HG02981 (cell line): ENCODE data around the gene TTC39B.
"Not testable (repeated sequence)": the region's sequence is repeated elsewhere in the genome, so short reads cannot be mapped to it uniquely, and the experiment has no call there.

Experiments used
- ATAC-seq: cut with Tn5 transposase; IDR thresholded peaks from one replicate; pipeline ENCODE4 v1.9.1; 2021; ENCODE audit warnings: mild to moderate bottlenecking, moderate library complexity; ENCODE audit not compliant: unreplicated experiment

The TTC39B gene

DNA sequence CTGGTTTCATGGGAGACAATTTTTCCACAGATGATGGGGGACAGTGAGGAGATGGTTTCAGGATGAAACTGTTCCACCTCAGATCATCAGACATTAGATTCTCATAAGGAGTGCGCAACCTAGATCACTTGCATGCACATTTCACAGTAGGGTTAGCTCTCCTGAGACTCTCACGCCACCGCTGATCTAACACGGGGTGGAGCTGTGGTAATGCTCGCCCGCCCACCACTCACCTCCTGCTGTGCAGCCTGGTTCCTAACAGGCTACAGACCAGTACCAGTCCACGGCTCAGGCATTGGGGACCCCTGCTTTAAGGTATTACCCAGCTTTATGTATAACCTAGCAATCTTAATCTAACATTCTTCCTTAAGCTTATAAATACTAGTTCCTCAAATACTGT, 35.6 kb downstream of the TTC39B start:
- ATAC-seq, result no peak

DNA sequence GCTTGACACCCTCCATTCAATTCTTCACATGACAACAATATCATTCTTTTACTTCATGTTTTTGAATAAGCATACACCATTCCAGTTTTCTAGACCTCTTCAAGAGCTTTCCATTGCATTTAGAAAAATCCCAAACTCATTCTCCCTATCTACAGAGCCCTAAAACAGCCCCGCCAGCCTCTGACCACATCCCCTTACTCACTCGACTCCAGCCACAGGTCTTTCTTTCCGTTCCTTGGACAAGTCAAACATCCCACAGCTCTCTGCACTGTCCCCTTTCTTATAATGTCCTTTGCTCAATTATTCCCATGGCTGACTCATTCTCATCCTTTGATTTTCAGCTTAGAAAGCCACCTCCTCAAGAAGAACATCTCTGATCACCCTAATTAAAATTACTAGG, 38.2 kb downstream of the TTC39B start:
- ATAC-seq, result no peak

DNA sequence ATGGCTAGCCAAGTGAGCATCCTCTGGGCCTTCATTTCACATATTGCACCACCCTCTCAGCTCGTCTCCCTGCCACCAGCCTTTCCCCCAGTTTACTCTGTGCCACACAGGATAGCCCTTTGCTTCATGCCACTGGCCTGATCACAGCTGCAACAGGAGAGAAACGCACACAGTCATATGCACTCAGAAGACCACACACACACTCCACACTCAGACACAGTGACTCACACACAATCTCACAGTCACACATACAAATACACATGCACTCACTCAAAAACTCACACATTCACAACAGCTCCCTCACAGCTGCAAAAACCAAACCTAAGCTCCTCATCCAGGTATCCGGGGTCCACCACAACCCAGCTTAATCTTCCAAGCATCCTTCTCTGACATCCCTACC, 38.7 kb downstream of the TTC39B start:
- ATAC-seq, result no peak

DNA sequence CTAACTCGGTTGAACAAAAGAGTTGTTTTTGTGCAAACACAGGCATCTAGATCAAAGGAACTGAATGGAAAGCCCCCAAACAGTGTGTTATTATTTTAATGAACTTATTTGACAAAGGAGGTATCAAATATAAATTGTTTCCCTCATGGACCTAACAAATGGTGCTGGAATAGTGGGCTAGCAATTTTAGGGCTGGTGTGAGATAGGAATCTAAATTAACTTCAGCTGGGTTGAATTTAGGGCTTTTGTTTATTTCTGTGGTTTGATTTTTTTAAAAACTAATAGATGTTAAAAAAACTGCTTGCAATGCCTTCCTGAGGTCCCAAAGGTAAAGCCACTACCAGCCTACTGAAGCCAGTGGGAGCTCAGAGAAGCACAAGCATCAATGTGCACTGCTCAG, 42.1 kb downstream of the TTC39B start:
- ATAC-seq, result no peak

DNA sequence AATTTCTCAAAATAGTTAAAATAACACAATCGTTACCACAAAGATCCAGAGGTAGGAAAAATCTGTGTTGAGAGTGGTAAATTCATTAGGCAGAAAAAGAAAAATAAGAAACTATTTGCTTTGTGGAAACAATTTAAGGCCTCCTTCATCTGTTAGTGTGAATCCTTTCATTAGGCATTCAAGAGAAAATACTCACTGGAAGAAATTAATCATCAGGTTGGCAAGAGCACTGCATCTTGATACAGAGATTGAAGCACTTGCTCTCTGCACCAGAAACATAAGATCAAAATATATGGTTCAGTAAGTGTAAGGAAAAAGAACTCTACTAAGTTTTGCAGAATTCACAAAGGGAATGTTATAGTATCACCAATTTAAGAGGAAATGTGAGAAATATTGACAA, 44.4 kb downstream of the TTC39B start:
- ATAC-seq, result no peak

DNA sequence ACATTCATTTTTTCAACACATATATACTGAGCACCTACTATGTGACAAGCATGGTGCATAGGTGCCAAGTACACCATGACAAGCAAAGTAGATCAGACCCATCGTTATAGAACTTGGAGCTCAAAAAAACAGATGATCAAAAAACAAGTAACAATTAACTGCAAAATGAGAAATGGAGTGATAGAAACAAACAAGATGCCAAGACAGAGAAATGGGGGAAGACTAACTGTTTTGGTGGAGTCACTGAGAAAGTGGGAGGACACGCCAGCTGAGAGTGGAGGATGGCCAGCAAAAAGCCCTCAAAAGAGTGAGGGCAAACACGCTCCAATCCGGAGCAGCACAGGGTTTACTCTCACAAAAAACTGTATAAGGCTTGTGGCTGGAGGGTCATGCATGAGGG, 50.6 kb downstream of the TTC39B start:
- ATAC-seq, result no peak

DNA sequence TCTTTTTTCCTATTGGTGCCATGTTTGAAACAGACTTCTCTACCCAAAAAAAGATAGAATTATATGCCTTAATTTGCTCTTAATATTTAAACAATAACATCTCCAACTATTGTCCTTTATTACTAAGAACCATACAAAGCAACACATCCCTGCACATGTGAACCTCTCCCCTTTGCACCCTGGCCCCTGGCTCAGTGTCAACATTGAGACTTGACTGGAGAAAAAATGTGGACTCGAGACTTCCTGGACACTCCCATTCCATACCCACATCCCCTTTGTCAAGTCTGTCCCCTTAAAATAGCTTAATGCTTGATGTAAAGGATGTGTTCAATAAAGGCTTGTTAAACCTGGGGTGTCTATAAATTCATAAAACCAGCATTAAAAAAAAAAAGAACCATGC, 53.2 kb downstream of the TTC39B start:
- ATAC-seq, result no peak

DNA sequence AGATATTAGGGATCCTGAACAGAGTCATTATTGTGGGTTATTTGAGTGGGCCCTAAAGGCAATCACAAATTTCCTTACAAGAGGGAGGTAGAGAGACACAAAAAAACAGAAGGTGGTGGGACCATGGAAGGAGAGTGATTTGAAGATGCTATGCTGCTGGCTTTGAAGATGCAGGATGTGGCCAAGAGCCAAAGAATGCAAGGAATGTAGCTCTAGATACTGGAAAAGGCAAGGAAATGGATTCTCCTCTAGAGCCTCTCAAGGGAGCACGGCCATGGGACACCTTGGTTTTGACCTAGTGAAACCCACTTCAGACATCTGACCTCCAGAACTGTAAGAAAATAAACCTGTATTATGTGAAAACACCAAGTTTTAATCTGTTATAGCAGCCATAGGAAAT, 53.8 kb downstream of the TTC39B start:
- no peak for ATAC-seq

DNA sequence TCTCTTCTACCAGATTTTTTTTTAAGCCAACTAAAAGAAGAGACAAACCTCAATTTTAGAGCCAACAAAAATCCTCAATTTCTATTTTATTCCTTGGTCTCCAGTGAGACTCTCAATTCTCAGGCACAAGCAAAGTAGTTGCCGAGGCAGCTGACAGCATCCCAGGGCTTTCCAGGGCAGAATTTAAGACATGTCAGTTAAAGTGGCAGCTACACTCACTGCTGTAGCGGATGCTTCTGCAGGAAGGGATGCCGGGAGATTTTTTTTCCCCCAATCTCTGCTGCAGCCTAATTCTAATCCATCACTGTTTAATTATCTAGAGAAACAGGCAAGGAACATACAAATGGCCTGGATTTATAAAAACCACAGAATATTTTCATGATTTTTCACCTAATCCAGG, 57.0 kb downstream of the TTC39B start:
- ATAC-seq, result no peak

DNA sequence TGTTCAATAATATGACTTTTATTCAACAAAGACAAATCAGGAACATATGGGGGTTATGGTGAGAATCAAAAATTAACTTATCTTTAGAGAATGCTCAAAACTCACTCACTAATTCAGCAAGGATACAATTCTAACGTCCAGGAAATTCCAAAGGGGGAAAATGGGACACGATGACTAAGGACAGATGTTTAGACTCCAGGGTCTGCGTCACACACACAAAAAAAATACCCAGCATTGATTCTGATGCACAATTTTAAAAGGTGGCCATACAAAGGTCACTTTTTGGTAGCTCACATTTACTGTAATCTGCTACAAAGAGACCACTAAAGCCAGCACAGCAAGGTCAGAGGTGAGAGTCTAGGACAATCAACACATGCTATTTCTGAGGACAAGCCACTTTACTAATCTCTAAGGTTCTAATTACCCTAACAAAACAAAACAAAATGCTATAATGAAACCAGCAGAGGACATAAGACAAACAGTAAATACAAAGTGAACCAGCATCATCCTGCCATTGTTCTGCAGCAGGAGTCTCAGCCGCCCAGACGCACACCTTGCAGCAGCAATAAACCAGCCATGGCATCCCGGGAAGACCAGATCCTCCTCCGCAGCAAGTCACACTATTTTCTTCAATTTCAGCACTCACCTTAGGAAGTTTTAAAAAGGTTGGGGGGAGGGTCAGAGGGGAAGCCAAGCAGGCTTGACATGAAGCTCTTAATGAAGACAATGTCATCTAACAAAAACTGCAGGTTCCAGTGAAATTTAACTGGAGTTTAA, 57.8 kb downstream of the TTC39B start:
- ATAC-seq, result no peak

DNA sequence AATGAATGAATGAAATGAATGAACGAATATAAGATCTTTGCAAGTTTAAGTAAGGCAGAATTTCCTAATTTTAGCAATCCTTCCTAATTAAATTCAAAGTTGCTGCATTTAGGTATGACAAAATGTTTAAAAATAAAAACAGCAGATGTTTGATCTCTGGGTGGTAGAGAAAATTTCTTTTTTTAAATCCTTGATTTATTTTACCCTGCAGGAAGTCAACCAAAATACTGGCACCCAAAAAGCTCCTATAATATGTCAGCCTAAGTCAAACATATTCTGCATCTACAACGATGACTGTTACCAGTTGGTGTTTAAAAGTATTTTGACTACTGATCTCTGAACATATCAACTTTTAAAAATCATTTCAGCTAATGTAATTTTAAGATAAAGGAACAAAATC, 58.4 kb downstream of the TTC39B start:
- ATAC-seq, result no peak

DNA sequence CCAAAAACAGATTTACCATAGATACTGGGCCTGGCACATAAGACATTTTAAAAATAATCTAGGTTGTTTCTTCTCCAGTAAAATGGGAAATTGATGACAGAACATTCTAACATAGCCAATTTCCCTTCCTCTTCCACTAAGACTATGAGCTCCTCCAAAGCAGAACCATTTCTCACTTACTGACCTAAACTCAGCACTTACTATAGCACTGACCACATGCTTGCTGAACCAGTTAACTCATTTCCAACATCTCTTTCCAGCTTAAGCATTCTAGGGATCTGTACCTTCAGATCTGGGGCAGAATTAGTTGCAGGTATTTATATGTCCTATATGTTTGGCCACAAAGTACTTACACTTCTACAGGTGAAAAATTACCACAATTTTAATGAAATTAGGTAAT, 58.9 kb downstream of the TTC39B start:
- ATAC-seq, result no peak

DNA sequence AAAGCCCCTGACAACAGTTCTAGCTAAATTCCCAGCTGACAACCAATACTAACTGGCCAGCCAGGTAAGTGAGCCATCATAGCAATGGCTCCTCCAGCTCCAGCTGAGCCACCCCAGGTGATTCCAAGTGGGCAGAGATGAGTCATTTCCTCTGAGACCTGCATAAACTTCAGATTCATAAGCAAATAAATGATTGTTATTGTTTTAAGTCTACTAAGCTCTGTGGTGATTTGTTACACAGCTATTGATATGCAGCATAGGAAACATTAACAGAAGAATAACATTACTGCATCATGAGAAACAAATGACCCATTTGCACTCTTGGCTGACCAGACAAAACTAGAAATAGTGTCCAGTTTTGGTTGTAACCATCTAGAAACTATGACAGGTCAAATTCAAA, 60.3 kb downstream of the TTC39B start:
- no peak for ATAC-seq

DNA sequence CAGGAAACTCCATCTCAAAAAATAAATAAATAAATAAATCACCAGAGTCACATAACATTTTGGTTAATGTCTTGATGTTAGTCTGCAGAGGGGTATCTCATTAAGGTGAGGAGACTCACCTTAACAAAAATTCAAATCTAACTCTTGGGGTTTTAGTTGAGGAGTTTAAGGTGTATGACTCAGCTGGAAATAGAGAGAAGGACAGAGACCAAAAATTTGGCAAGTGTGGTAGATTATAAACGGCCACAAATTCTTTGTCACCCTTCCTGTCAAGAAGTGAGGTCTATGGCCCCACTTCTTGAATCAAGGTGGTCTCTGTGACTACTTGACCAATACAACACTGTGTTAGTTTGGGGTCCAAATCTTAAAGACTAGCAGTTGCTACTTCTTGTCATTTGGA, 60.8 kb downstream of the TTC39B start:
- no peak for ATAC-seq

DNA sequence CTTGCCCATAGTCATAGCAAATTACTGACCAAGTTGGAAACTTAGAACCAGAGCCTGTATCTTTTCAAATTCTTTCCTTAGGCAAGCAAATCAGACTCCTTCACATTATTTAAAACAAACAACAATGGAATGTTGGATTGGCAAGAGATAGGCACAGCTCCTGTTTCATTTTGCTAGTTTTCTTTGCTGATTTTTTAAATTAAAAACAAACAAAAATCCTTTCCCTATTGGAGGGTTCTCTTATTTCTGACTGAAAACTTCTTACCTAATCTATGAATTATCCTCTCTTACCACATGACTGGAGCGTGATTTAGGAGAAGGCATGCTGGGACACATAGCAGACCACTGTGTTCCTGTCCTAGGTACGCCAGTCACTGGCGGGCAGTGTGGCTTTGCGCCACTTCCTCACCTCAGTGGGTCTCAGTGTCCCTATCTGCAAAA, 63.0 kb downstream of the TTC39B start:
- no peak for ATAC-seq

DNA sequence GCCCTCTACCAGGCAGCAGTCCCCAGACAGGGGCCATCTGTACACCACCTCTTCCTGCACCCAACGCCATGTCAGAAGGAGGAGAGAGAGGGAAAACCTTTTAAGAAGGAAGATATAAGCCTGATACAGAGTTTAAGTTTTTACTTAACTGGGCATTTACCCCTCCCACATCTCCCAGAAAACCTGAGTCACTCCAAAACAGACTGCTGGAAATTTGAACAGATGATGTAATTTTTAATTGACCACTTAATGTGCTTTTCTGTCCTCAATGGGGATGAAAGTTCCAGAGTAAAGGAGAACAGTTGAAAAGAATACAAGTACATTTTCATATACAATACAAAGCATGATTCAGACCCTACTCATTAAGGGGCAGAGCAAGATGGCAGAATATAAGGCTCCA, 63.9 kb downstream of the TTC39B start:
- ATAC-seq, result no peak

DNA sequence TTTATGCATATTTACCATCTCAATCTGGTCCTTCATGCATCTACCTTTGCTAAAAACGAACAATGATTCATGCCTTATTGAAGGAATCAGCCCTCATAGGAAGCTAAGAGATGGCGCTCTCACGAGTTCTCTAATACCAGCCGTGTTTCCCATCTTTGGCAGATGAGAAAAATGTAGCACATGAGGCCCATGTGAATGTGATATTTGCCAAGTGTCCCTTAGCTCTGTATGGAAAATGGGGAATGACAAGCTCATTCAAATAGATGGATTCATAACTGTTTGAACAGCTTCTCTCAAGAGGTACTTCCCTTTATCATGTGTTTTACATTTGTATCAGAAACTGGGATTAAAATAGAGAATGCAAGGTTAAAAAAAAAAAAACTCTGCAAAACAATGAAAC, 66.1 kb downstream of the TTC39B start:
- no peak for ATAC-seq

DNA sequence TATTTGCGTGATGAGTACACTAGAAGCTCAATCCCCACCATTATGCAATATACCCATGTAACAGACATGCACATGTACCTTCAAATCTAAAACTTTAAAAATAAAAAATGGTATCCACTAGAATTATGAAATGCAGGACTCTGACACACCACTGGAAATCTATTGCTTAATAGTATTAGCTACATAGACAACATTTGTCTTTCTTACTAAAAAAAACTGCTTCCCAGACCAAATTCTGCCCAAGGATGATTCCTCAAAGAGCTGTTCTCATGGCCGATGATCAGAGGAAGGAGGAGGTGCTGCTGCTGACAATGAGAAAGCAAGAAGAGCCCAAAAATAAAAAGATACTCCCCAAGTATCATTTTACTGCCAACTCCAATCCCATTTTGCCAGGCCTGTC, 67.2 kb downstream of the TTC39B start:
- ATAC-seq, result no peak

DNA sequence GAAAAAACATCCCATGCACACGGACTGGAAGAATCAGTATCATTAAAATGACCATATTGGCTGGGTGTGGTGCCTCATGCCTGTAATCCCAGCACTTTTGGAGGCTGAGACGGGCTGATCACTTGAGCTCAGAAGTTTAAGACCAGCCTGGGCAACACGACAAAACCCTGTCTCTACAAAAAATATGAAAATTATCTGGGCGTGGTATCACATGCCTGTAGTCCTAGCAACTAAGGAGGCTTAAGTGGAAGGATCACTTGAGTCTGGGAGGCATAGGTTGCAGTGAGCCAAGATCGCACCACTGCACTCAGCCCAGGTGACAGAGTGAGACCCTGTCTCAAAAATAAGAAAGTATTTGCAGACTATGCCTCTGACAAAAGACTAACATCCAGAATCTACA, 68.4 kb downstream of the TTC39B start:
- no peak for ATAC-seq

DNA sequence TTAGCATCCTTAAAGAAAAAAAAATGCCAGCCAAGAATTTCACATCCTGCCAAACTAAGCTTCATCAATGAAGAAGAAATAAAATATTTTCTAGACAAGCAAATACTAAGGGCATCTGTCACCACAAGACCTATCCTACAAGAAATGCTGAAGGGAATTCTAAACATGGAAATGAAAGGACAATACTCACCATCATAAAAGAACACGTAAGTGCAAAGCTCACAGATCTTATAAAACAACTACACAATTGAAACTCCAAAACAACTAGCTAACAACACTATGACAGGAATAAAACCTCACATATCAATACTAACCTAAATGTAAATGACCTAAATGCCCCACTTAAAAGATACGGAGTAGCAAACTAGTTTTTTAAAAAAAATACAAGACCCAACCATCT, 71.4 kb downstream of the TTC39B start:
- no peak for ATAC-seq

DNA sequence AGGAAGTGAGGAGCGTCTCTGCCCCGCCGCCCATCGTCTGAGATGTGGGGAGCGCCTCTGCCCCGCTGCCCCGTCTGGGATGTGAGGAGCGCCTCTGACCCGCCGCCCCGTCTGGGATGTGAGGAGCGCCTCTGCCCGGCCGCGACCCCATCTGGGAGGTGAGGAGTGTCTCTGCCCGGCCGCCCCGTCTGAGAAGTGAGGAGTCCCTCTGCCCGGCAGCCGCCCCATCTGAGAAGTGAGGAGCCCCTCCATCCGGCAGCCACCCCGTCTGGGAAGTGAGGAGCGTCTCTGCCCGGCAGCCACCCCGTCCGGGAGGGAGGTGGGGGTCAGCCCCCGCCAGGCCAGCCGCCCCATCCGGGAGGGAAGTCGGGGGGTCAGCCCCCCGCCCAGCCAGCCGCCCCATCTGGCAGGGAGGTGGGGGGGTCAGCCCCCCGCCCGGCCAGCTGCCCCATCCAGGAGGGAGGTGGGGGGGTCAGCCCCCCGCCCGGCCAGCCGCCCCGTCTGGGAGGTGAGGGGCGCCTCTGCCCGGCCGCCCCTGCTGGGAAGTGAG, 73.0 kb downstream of the TTC39B start:
- ATAC-seq, result not testable (repeated sequence)

DNA sequence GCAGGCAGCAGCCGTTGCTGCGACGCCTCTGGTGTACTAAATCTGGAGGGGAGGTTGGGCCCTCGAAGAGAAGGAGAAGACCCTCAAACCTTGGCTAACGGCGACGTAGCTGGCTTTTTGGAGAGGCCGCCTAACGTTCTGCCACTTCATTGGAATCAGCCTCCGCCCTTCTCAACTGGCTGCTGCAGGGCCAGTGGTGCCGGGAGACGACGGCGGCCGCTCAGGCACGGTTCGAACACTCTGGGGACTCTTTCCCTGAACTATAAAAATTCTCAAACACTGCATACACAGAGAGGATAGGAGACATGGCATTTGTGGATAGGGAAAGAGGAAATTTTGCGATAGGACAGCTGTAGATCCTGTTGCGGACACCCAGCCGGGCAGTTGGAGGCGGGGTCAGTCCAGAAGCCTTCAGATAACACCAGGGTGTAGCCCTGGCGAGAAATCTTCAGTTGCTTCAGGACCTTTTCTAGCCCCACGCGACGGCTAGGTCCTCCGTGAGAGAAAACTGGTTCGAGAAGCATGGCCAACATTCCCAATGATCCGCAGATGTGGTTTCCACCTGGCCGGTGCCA, 74.2 kb downstream of the TTC39B start:
- not testable (repeated sequence) for ATAC-seq
